ENCODE results near the gene RAD51B.

The RAD51B gene

GRCh38 chr14:68718023-68718990, 898.7 kb downstream of the RAD51B start:
- TF ChIP-seq CTCF (IDR thresholded peaks at IDR 0.05): peak; percentile 21
- Histone ChIP-seq H3K4me2 (ENCODE audit: low read length) (no peak overlapping the region), H3K36me3 (ENCODE audit: control insufficient read depth, insufficient read depth, low read length) (no peaks in the 10 kb centered on the region), H3K4me3 (ENCODE audit: low read depth, low read length) (no peak overlapping the region), H2AFZ (no peak overlapping the region), H3K79me2 (no peaks in the 10 kb centered on the region), H3K27ac (no peak overlapping the region), H3K27me3 (ENCODE audit: control insufficient read depth, insufficient read depth, low read length) (no peaks in the 10 kb centered on the region), H3K9me3 (ENCODE audit: control insufficient read depth, low read length) (no peaks in the 10 kb centered on the region), H3K4me1 (peaks cover 10% of the 10 kb centered on the region), H3K9ac (no peak overlapping the region)

DNA sequence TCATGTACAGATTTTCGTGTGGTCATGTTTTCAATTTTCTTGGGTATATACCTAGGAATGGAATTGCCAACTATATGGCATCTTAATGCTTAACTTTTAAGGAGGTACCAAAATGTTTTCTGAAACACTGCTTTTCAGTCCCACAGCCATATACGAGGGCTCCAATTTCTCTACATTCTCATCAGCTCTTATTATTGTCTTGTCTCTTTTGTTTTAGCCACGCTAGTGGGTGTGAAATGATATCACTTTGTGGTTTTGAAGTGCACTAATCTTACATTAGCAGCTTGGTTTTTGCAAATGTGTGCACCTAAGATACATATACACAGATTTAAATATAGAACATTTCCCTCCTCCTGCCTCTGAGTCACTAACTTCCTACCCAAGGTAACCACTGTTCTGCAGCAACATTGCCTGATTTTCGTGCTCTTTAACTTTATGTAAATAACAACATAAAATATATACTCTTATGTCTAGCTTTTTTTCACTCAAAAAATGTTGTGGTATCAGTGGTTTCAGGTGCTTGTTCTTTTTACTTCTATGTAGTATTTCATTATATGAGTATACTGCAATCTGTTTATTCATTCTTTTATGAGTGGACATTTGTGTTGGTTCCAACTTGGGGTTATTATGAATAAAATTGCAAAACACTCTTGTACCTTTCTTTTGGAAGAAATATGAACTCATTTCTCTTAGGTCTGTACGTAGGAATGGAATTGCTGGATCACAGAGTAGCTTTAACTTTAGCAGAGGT, 900.2 kb downstream of the RAD51B start:
- H3K9me3 ChIP-seq (ENCODE audit: control insufficient read depth, low read length): no peaks in the 10 kb centered on the region

DNA sequence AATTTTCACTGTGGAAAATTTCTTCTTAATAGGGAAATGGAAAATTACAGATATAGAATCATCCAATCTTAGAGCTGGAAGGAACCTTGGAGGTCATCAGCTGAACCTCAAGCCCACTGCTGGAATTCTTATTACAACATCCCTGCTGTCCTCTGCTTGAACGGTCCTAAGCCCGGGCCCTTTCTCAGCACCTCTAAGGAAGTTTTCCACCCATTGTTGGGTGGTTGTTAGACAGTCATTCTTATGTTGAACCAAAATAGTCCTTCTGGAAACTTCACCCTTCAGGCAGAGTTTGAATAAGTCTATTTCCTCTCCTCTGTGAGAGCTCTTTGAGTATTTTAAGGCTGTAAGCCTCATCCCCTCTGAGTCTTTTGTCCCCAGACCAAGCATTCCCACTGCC, 902.6 kb downstream of the RAD51B start:
- no peaks in the 10 kb centered on the region for H3K4me1 ChIP-seq
- H3K27me3 ChIP-seq (ENCODE audit: control insufficient read depth, insufficient read depth, low read length): no peaks in the 10 kb centered on the region
- no peak for TF ChIP-seq CTCF (IDR thresholded peaks at IDR 0.05)
- H3K4me3 ChIP-seq (ENCODE audit: low read depth, low read length): no peak overlapping the region
- no peak overlapping the region for H3K27ac ChIP-seq
- H3K9me3 ChIP-seq (ENCODE audit: control insufficient read depth, low read length): no peaks in the 10 kb centered on the region
- H2AFZ ChIP-seq: no peak overlapping the region
- no peaks in the 10 kb centered on the region for H3K79me2 ChIP-seq
- no peak overlapping the region for H3K4me2 ChIP-seq (ENCODE audit: low read length)
- H3K9ac ChIP-seq: no peak overlapping the region
- no peaks in the 10 kb centered on the region for H3K36me3 ChIP-seq (ENCODE audit: control insufficient read depth, insufficient read depth, low read length)

More for the DNA sequence above, 900.2 kb downstream of the RAD51B start:
- Histone ChIP-seq H3K4me2 (ENCODE audit: low read length) (no peak overlapping the region), H2AFZ (no peak overlapping the region), H3K4me3 (ENCODE audit: low read depth, low read length) (no peak overlapping the region), H3K27ac (no peak overlapping the region), H3K4me1 (no peaks in the 10 kb centered on the region), H3K79me2 (no peaks in the 10 kb centered on the region), H3K36me3 (ENCODE audit: control insufficient read depth, insufficient read depth, low read length) (no peaks in the 10 kb centered on the region), H3K27me3 (ENCODE audit: control insufficient read depth, insufficient read depth, low read length) (no peaks in the 10 kb centered on the region), H3K9ac (no peak overlapping the region)
- no peak for TF ChIP-seq CTCF (IDR thresholded peaks at IDR 0.05)

GRCh38 chr14:68722968-68723566, 903.5 kb downstream of the RAD51B start:
- Histone ChIP-seq H3K9me3 (ENCODE audit: control insufficient read depth, low read length) (no peaks in the 10 kb centered on the region), H3K4me3 (ENCODE audit: low read depth, low read length) (no peak overlapping the region), H3K79me2 (no peaks in the 10 kb centered on the region), H3K27ac (no peak overlapping the region), H3K36me3 (ENCODE audit: control insufficient read depth, insufficient read depth, low read length) (no peaks in the 10 kb centered on the region), H3K4me2 (ENCODE audit: low read length) (no peak overlapping the region), H3K9ac (no peak overlapping the region), H3K4me1 (no peaks in the 10 kb centered on the region), H2AFZ (no peak overlapping the region), H3K27me3 (ENCODE audit: control insufficient read depth, insufficient read depth, low read length) (no peaks in the 10 kb centered on the region)
- TF ChIP-seq CTCF (IDR thresholded peaks at IDR 0.05): no peak

Measured in parathyroid adenoma (tissue), 2 donors.